CD14-positive monocyte (primary cell): ENCODE measurements around the gene FAF1. TPM values are rescaled to one million over a fixed set of nuclear protein-coding genes. Genes with fewer than 3 reads are reported as not detected.

Experiments
- DNase-seq, 3 donors: peaks; one replicate each; pipeline ENCODE4 v3.0.0-alpha.2; 2011 to 2022
- H2AFZ ChIP-seq: 2 replicates; pipeline ENCODE4 v1.6.0; 2012; ENCODE audit warnings: mild to moderate bottlenecking, low read depth, low read length, inconsistent platforms; ENCODE audit not compliant: insufficient read depth, poor library complexity, severe bottlenecking
- H3K27ac ChIP-seq, 2 donors: 1 replicate in 1 of 2; 2 replicates in 1 of 2; pipeline ENCODE4 v1.5.1; 2012 to 2013; ENCODE audit warnings: low read length in 2 of 2, control low read depth in 1 of 2, inconsistent platforms in 1 of 2, low read depth in 1 of 2, mild to moderate bottlenecking in 1 of 2
- H3K27me3 ChIP-seq, 2 donors: one replicate each; pipeline versions ENCODE4 v1.6.0 to v1.6.1; 2011 to 2013; ENCODE audit warnings: low read length in 2 of 2; ENCODE audit not compliant: control insufficient read depth in 2 of 2, insufficient read depth in 2 of 2
- H3K36me3 ChIP-seq, 2 donors: replicated peaks in 1 of 2; 1 replicate in 1 of 2; 2 replicates in 1 of 2; pipeline versions ENCODE4 v1.5.1 to v1.6.1; 2012 to 2013; ENCODE audit warnings: low read length in 2 of 2, control low read depth in 1 of 2, inconsistent platforms in 1 of 2, mild to moderate bottlenecking in 1 of 2; ENCODE audit not compliant: insufficient read depth in 2 of 2, control insufficient read depth in 1 of 2
- H3K4me1 ChIP-seq, 2 donors: 1 replicate in 1 of 2; 2 replicates in 1 of 2; pipeline versions ENCODE4 v1.5.1 to v1.6.1; 2012 to 2013; ENCODE audit warnings: low read length in 2 of 2, control low read depth in 1 of 2, inconsistent platforms in 1 of 2, mild to moderate bottlenecking in 1 of 2, moderate library complexity in 1 of 2; ENCODE audit not compliant: insufficient read depth in 2 of 2, control insufficient read depth in 1 of 2
- H3K4me2 ChIP-seq: replicated peaks from 2 replicates; pipeline ENCODE3; 2012; ENCODE audit warnings: low read length, moderate library complexity, mild to moderate bottlenecking; ENCODE audit not compliant: poor library complexity, severe bottlenecking; ENCODE audit errors: extremely low read depth
- H3K4me3 ChIP-seq, 3 experiments: fragments of 200-600 bp in 1 of 3; sonication (generic) in 1 of 3; replicated peaks in 1 of 3; 1 replicate in 2 of 3; 2 replicates in 1 of 3; pipeline ENCODE4 v1.5.1; 2011 to 2013; ENCODE audit warnings: low read length in 3 of 3, mild to moderate bottlenecking in 3 of 3, control low read depth in 2 of 3, low read depth in 2 of 3, inconsistent platforms in 1 of 3, moderate library complexity in 1 of 3
- H3K79me2 ChIP-seq: 2 replicates; pipeline ENCODE4 v1.6.0; 2012; ENCODE audit warnings: mild to moderate bottlenecking, control low read depth, inconsistent platforms, low read length, moderate library complexity; ENCODE audit not compliant: insufficient read depth
- H3K9ac ChIP-seq: 2 replicates; pipeline ENCODE4 v1.6.0; 2017; ENCODE audit warnings: low read length, mild to moderate bottlenecking; ENCODE audit not compliant: insufficient read depth, poor library complexity, severe bottlenecking
- H3K9me3 ChIP-seq, 2 donors: replicated peaks in 1 of 2; 1 replicate in 1 of 2; 2 replicates in 1 of 2; pipeline versions ENCODE4 v1.5.1 to v1.6.1; 2012 to 2013; ENCODE audit warnings: low read length in 2 of 2, control low read depth in 1 of 2; ENCODE audit not compliant: control insufficient read depth in 1 of 2, insufficient read depth in 1 of 2
- H4K20me1 ChIP-seq: 2 replicates; pipeline ENCODE4 v1.6.0; 2012; ENCODE audit warnings: mild to moderate bottlenecking, low read length, control low read depth, moderate library complexity; ENCODE audit not compliant: insufficient read depth
- H3K27ac Mint-ChIP-seq, 7 donors: one replicate each; pipeline ENCODE4 v1.8.0; 2020; ENCODE audit warnings: mild to moderate bottlenecking in 7 of 7, mixed read lengths in 7 of 7, moderate library complexity in 6 of 7, inconsistent platforms in 2 of 7
- H3K27me3 Mint-ChIP-seq, 3 donors: one replicate each; pipeline ENCODE4 v1.8.0; 2021 to 2022; ENCODE audit warnings: low read depth in 3 of 3, mild to moderate bottlenecking in 3 of 3, mixed read lengths in 3 of 3, moderate library complexity in 3 of 3, inconsistent platforms in 1 of 3
- H3K36me3 Mint-ChIP-seq, 2 donors: one replicate each; pipeline ENCODE4 v1.8.0; 2020; ENCODE audit warnings: mixed read lengths in 2 of 2, inconsistent platforms in 1 of 2, mild to moderate bottlenecking in 1 of 2
- H3K4me1 Mint-ChIP-seq: one replicate; pipeline ENCODE4 v1.8.0; 2020; ENCODE audit warnings: mild to moderate bottlenecking, mixed read lengths
- H3K4me3 Mint-ChIP-seq, 2 donors: one replicate each; pipeline ENCODE4 v1.8.0; 2020; ENCODE audit warnings: mild to moderate bottlenecking in 2 of 2, mixed read lengths in 2 of 2, moderate library complexity in 1 of 2
- H3K9me3 Mint-ChIP-seq, 7 donors: one replicate each; pipeline ENCODE4 v1.8.0; 2020 to 2022; ENCODE audit warnings: mixed read lengths in 7 of 7, mild to moderate bottlenecking in 6 of 7, moderate library complexity in 6 of 7, inconsistent platforms in 2 of 7
- WGBS: methylation state at CpG from one replicate; pipeline ENCODE4 v1.1.5; 2013; ENCODE audit warnings: missing lambda C conversion rate; ENCODE audit not compliant: insufficient coverage; 5-methylcytosine and 5-hydroxymethylcytosine counted together
- intact Hi-C, 2 donors: fragments of 100-400 bp; cut with micrococcal nuclease; formaldehyde crosslinking; loops; one replicate each; pipeline versions ENCODE4 v1.15.0 to v1.15.1; 2023
- polyA plus RNA-seq, 3 donors: library from polyadenylated mRNA; depleted of rRNA in 1 of 3; unstranded in 2 of 3; stranded (reverse) in 1 of 3; fragments of 300-500 nt in 2 of 3; fragments of >200 nt in 1 of 3; fragmentation: Illumina TruSeq in 2 of 3; gene quantifications; 1 replicate in 2 of 3; 2 replicates in 1 of 3; pipeline ENCODE4 v1.2.3, GENCODE V29; 2012 to 2021
- TF ChIP-seq, protein P1 (sequence below): fragments of 200-600 bp; IDR thresholded peaks from one replicate; pipeline ENCODE4 v1.8.0; 2022; ENCODE audit warnings: antibody characterized with exemption, mild to moderate bottlenecking

FAF1 gene
- polyA plus RNA-seq, 3 donors = 11.4 to 29.6 (median 16.9) TPM

DNA sequence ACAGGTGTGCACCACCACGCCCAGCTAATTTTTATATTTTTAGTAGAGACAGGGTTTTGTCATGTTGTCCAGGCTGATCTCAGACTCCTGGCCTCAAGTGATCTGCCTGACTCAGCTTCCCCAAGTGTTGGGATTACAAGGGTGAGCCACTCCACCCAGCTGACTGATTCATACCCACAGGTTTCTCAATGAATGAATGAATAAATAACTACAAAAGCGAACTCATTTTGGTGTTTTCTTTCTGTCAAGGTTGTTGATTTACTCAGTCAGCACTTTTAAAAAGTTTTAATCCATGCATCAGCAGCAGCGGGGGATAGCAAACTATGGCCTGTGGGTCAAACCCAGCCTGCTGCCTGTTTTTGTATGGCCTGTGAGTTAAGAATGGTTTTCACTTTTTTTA, 217.5 kb downstream of the FAF1 start:
- Mint-ChIP-seq H3K4me1 (no peaks in the 10 kb centered on the region), H3K27me3 (no peaks in the 10 kb centered on the region), H3K27ac (peak overlapping the region in 1 of 7 donors; percentile 13), H3K9me3 (no peaks in the 10 kb centered on the region), H3K4me3 (no peak overlapping the region), H3K36me3 (peaks cover 41 to 56% of the 10 kb centered on the region in 2 donors)
- intact Hi-C loops = no loop called here
- Histone ChIP-seq H4K20me1 (no peaks in the 10 kb centered on the region), H3K27me3 (no peaks in the 10 kb centered on the region), H3K9me3 (no peaks in the 10 kb centered on the region), H2AFZ (no peak overlapping the region), H3K4me3 (no peak overlapping the region), H3K4me2 (no peak overlapping the region), H3K9ac (no peak overlapping the region), H3K27ac (no peak overlapping the region), H3K36me3 (peaks cover 10 to 53% of the 10 kb centered on the region in 2 donors), H3K4me1 (no peaks in the 10 kb centered on the region), H3K79me2 (no peaks in the 10 kb centered on the region)
- DNase-seq = no peak
- WGBS = 100% methylated on average over 1 of the region's 3 CpGs
- TF ChIP-seq, protein P1, sequence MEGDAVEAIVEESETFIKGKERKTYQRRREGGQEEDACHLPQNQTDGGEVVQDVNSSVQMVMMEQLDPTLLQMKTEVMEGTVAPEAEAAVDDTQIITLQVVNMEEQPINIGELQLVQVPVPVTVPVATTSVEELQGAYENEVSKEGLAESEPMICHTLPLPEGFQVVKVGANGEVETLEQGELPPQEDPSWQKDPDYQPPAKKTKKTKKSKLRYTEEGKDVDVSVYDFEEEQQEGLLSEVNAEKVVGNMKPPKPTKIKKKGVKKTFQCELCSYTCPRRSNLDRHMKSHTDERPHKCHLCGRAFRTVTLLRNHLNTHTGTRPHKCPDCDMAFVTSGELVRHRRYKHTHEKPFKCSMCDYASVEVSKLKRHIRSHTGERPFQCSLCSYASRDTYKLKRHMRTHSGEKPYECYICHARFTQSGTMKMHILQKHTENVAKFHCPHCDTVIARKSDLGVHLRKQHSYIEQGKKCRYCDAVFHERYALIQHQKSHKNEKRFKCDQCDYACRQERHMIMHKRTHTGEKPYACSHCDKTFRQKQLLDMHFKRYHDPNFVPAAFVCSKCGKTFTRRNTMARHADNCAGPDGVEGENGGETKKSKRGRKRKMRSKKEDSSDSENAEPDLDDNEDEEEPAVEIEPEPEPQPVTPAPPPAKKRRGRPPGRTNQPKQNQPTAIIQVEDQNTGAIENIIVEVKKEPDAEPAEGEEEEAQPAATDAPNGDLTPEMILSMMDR = no peak

DNA sequence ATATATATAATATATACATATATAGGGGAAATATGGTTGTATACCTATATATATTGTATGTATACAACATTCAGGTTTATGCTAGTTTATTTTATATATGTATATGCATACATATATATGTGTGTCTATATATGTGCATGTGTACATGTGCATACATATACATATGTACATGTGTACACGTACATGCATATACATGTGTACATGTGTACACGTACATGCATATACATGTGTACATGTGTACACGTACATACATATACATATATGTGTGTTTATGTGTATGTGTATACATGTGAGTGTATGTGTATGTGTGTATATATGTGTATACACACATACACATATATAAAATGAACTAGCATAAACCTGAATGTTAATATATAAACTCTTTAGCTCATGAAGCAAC, 220.9 kb downstream of the FAF1 start:
- Histone ChIP-seq H3K4me1 (no peaks in the 10 kb centered on the region), H3K27ac (no peak overlapping the region), H3K27me3 (no peaks in the 10 kb centered on the region), H3K79me2 (no peaks in the 10 kb centered on the region), H3K4me3 (no peak overlapping the region), H3K9ac (no peak overlapping the region), H3K36me3 (peaks cover 6 to 59% of the 10 kb centered on the region in 2 donors), H2AFZ (no peak overlapping the region), H3K9me3 (no peaks in the 10 kb centered on the region), H4K20me1 (no peaks in the 10 kb centered on the region), H3K4me2 (no peak overlapping the region)
- TF ChIP-seq, protein P1 = no peak
- Mint-ChIP-seq H3K27ac (no peak overlapping the region), H3K36me3 (peaks cover 40 to 51% of the 10 kb centered on the region in 2 donors), H3K27me3 (no peaks in the 10 kb centered on the region), H3K4me3 (no peak overlapping the region), H3K9me3 (no peaks in the 10 kb centered on the region), H3K4me1 (no peaks in the 10 kb centered on the region)
- no peak for DNase-seq
- no CpG with 5 or more reads among the region's 3 CpGs for WGBS
- intact Hi-C loops = no loop called here
